ENCODE measurements around the gene TRDMT1. TPM values are rescaled to one million over a fixed set of nuclear protein-coding genes. Genes with fewer than 3 reads are reported as not detected.

Gene TRDMT1
- total RNA-seq, 3 donors from 2014 or later: 5.8 to 18.6 (median 13.4) TPM

DNA sequence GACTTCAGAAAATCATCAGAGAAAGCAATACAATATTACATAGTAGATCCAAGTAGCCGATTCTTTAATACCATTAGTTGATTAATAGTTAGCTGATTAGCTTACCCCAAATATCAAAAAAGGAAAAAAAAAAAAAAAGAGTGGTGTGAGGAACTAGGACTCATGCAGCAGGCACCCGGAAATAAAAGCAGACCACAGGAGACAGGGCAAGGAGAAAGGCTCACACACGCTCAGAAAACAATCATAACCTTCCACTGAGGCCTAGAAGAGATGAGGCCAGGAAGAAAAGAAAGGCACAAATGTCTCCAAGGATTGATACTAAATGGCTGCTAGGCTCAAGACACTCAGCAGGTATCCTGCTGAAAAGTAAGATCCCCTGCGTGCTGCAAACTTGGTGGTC is 25.9 kb downstream of the TRDMT1 start:
- Histone ChIP-seq H3K36me3 (no peaks in the 10 kb centered on the region), H3K4me1 (no peaks in the 10 kb centered on the region), H3K27ac (no peak overlapping the region), H3K4me3 (peak overlapping the region in 1 of 3 donors; percentile 16), H3K9me3 (no peaks in the 10 kb centered on the region), H3K27me3 (no peaks in the 10 kb centered on the region)
- DNase-seq (ENCODE audit: low spot score in 2 of 2): no peak
- TF ChIP-seq POLR2A (IDR thresholded peaks at IDR 0.05) (no peak), CTCF (IDR thresholded peaks at IDR 0.05) (no peak), POLR2AphosphoS5 (IDR thresholded peaks at IDR 0.05) (no peak)
- intact Hi-C loops (cut with DNase I; ENCODE audit: low total_unique reads): no loop called here

- no peak for TF ChIP-seq POLR2A (IDR thresholded peaks at IDR 0.05)
- TF ChIP-seq POLR2AphosphoS5 (IDR thresholded peaks at IDR 0.05): no peak
- TF ChIP-seq CTCF (IDR thresholded peaks at IDR 0.05): no peak
- H3K27ac ChIP-seq: no peak overlapping the region
- intact Hi-C loops (cut with DNase I; ENCODE audit: low total_unique reads): no loop called here
- H3K4me1 ChIP-seq: no peaks in the 10 kb centered on the region
- H3K36me3 ChIP-seq: no peaks in the 10 kb centered on the region
- no peak for DNase-seq (ENCODE audit: low spot score in 2 of 2)
- no peaks in the 10 kb centered on the region for H3K27me3 ChIP-seq
- H3K9me3 ChIP-seq: no peaks in the 10 kb centered on the region
- no peak overlapping the region for H3K4me3 ChIP-seq
Observed at GRCh38 chr10:17174626-17175025, 26.8 kb downstream of the TRDMT1 start.

DNA sequence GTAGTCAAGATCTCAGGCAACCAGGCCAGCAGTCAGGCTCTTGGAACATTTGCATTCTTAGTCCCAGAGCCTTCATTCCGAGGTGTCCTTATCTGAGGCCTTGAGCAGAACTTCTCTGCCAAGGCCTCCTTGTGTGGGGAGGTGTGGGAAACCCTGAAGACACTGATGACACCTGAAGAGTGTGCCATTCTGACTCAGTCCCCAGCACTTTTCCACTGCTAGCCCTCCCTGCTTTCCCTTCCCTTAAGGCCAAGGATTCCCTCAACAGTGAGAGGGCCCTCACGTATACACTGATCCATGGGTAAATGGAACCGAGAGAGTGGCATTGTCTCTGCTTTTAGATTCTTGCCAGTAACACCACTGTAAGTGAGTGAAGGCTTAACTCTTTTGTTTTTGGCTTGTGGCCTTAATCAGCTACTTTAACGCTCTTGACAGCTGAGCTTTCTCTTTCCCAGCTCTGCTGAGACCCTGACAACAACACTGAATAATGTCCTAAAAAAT is 30.3 kb downstream of the TRDMT1 start:
- H3K36me3 ChIP-seq: no peaks in the 10 kb centered on the region
- no peaks in the 10 kb centered on the region for H3K27me3 ChIP-seq
- intact Hi-C loops (cut with DNase I; ENCODE audit: low total_unique reads): no loop called here
- no peak for DNase-seq (ENCODE audit: low spot score in 2 of 2)
- H3K4me3 ChIP-seq: no peak overlapping the region
- TF ChIP-seq POLR2AphosphoS5 (IDR thresholded peaks at IDR 0.05) (no peak), POLR2A (IDR thresholded peaks at IDR 0.05) (no peak), CTCF (IDR thresholded peaks at IDR 0.05) (no peak)
- no peaks in the 10 kb centered on the region for H3K9me3 ChIP-seq
- H3K4me1 ChIP-seq: no peaks in the 10 kb centered on the region
- no peak overlapping the region for H3K27ac ChIP-seq

GRCh38 chr10:17169803-17170202 is 31.7 kb downstream of the TRDMT1 start:
- Histone ChIP-seq H3K4me1 (no peaks in the 10 kb centered on the region), H3K4me3 (no peak overlapping the region), H3K36me3 (no peaks in the 10 kb centered on the region), H3K27me3 (no peaks in the 10 kb centered on the region), H3K27ac (no peak overlapping the region), H3K9me3 (no peaks in the 10 kb centered on the region)
- TF ChIP-seq CTCF (IDR thresholded peaks at IDR 0.05): no peak
- TF ChIP-seq POLR2AphosphoS5 (IDR thresholded peaks at IDR 0.05): no peak
- TF ChIP-seq POLR2A (IDR thresholded peaks at IDR 0.05): no peak
- intact Hi-C loops (cut with DNase I; ENCODE audit: low total_unique reads): no loop called here
- no peak for DNase-seq (ENCODE audit: low spot score in 2 of 2)

GRCh38 chr10:17166699-17167098 is 34.8 kb downstream of the TRDMT1 start:
- TF ChIP-seq POLR2AphosphoS5 (IDR thresholded peaks at IDR 0.05) (no peak), POLR2A (IDR thresholded peaks at IDR 0.05) (no peak), CTCF (IDR thresholded peaks at IDR 0.05) (no peak)
- no peak for DNase-seq (ENCODE audit: low spot score in 2 of 2)
- no peaks in the 10 kb centered on the region for H3K27me3 ChIP-seq
- no peaks in the 10 kb centered on the region for H3K4me1 ChIP-seq
- intact Hi-C loops (cut with DNase I; ENCODE audit: low total_unique reads): no loop called here
- no peak overlapping the region for H3K27ac ChIP-seq
- no peaks in the 10 kb centered on the region for H3K36me3 ChIP-seq
- no peak overlapping the region for H3K4me3 ChIP-seq
- H3K9me3 ChIP-seq: no peaks in the 10 kb centered on the region

Measured in breast epithelium (tissue), 4 donors.